Endometrial microvascular endothelial cells (primary cell): ENCODE results near the gene OSBPL8. TPM values are rescaled to one million over a fixed set of nuclear protein-coding genes. Genes with fewer than 3 reads are reported as not detected.

Source experiments
- in situ Hi-C: cut with HindIII; loops from 2 replicates; pipeline ENCODE4 v1.10.0; 2017; ENCODE audit warnings: low sequenced_read_pairs, low pct_unique_long_range_greater_than_20kb; ENCODE audit errors: inconsistent ontology term
- total RNA-seq: library from RNA; depleted of rRNA; stranded (reverse); fragments of >200 nt; gene quantifications from one replicate; pipeline ENCODE4 v1.2.3, GENCODE V29; 2015; ENCODE audit errors: inconsistent ontology term

Gene OSBPL8
- total RNA-seq, 1 donor from 2014 or later: 36.8 TPM

DNA sequence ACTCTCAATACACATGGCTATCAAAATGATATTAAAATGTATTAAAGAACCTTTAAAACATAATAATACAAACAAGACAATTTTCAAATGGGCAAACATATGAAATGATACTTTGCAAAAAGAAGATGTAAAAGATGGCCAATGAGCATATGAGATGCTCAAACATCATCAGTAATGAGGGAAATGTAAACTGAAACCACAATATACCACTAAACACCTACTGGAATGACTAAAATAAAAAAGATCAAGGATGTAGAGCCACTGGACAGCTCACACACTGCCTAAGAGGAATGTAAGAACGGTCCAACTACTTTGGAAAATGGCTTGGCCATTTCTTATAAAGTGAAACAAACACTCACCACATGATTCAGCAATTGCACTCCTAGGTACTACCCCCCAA lies 114.1 kb downstream of the OSBPL8 start:
- in situ Hi-C loops: no loop called here

DNA sequence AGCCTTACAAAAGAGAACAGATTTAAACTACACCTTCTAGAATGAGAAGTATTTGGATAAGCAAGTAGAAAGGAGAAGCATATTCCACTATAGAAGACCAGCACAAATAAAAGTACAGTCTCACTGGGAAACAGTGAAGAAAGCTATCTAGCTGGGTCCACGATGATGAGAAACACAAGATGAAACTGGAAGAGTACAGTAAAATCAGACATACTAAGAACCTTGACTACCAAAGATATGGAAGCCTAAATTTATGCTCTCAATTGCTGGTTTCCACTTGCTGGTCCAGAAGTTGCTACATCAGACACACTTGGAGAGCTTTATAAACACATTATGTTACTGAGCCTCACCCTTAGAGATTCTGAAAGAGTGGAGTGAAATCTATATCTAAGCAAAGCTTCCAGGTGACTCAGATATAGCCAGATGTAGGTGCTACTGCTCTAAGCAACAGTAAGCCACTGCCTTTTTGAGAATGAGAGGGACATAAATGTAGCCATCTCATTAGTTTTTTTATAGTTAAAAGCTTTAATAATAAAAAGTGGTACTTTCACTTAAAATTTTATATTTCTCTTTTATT lies 115.1 kb downstream of the OSBPL8 start:
- in situ Hi-C loops: no loop called here

GRCh38 chr12:76441016-76441415 lies 118.6 kb downstream of the OSBPL8 start:
- in situ Hi-C loops: no loop called here

DNA sequence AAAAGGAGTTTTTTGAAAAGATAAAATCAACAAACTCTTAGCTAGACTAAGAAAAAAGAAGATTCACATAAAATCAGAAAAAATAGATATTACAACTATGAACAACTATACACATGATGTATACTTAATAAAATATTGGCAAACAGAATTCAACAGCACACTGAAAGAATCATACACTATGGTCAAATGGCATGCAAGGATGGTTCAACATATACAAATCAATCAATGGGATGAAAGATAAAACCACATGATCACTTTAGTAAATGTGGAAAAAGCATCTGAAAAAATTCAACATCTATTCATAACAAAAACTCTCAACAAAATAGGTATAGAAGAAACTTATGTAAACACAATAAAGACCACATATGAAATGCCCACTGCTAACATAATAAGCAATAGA lies 126.8 kb downstream of the OSBPL8 start:
- in situ Hi-C loops: no loop called here

GRCh38 chr12:76428117-76428516 lies 131.5 kb downstream of the OSBPL8 start:
- in situ Hi-C loops: no loop called here

DNA sequence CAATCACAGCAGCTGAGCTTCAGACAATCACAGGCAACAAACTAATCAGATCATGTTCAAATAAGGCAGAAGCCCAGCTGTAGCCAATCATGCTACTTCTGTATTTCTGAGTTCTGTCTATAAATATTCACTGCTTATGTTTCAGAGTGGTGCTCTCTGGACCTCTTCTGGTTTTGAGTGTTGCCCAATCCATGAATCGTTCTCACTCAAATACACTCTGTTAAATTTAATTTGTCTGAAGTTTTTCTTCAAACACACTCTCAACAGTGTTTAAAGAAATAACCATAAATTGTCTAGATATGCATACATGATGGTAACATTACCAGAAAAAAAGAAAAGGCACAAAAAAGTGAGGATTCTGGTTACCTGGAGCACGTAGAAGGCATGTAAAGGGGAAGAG lies 133.4 kb downstream of the OSBPL8 start:
- in situ Hi-C loops: no loop called here

GRCh38 chr12:76424941-76425340 lies 134.6 kb downstream of the OSBPL8 start:
- in situ Hi-C loops: no loop called here

GRCh38 chr12:76422543-76423438 lies 136.8 kb downstream of the OSBPL8 start:
- in situ Hi-C loops: no loop called here

DNA sequence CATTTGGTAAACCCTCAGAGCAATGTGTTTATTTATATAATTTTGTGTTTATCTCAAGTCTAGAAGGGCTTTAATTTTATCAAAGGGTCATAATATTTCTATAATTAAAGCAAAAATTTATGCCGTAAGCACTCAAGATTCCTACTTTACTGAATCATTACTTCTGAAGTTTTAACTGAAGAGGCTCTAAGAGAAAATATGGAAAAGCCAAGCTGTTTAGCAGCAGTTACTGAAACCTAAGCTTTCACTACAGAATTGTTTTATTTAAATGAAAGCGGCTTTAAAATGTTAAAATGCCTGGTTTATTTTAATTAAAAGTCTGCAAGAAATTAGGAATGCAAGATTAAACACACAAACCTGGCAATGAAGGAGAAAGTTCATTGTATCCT lies 137.4 kb downstream of the OSBPL8 start:
- in situ Hi-C loops: no loop called here

DNA sequence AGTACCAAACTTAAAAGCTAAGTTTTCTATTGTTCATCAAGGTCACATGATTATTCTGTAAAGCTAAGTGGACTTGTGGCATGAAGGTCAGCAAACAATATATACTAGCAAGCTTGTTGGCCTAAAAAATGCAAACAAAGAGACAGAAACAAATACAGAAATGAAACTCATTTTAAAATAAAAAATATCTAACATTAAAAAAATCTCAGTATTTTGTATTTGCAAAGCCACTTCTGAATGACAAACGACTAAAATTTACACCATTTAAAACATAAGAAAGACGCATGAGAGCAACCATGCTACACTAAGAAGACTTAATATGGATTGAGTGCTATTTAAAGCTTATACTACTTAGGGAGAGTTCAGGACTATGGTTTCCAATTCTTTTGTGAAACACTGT lies 138.5 kb downstream of the OSBPL8 start:
- in situ Hi-C loops: no loop called here

DNA sequence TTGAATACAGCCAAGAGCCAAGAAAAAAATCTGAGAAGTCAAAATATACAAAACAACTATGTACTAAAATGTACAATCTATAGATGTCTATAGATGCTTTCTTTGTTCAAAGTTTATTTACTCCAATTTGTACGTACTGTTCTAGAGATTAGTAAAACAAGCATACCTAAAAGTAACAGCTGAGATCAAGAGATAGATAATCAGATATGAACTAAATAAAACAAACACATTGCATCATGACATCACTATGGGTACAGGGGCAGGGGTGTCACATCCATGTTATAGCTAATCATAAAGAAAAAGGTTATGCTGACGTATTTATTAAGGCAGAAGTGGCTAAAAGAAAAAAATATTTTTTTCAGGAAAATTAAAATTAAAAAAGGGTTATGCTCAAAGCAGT lies 139.3 kb downstream of the OSBPL8 start:
- in situ Hi-C loops: no loop called here

- in situ Hi-C loops: no loop called here
These were observed 142.5 kb downstream of the OSBPL8 start for GRCh38 chr12:76417116-76417515.

DNA sequence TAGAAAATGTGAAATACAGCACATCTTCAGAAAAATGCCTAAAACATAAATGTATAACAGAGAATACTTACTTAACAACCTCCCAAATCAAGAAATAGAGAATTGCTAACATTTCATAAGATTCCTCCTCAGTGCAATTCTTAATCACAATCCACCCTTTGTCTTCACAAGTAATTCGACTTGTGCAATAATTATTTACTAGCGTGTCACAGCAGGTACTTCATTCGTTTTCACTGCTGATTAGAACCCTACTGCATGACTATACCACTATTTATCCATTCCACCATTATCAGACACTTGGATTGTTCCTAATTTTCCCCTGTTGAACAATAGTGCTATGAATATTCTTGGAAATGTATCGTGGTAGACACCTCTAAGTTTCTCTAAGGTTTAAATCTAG lies 146.4 kb downstream of the OSBPL8 start:
- in situ Hi-C loops: no loop called here

DNA sequence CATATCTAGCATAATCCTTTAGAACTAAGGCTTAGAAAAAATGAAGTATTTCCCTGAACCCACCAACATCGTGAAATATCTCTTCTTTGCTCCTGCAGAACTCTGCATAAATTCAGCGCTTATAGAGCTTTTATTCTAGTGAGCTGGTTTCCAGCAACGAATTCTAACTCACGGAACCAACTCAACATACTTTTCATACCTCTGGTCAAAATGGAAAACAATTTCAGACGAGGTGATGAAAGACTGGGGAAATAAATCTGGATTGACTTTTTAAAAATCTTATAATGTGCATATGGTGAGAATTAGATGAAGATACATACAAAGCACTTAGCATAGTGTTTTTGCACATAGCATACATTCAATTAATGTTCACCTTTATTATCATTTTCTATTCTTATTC lies 148.8 kb downstream of the OSBPL8 start:
- in situ Hi-C loops: no loop called here

- in situ Hi-C loops: no loop called here
These were observed 149.2 kb downstream of the OSBPL8 start for GRCh38 chr12:76410371-76410770.

DNA sequence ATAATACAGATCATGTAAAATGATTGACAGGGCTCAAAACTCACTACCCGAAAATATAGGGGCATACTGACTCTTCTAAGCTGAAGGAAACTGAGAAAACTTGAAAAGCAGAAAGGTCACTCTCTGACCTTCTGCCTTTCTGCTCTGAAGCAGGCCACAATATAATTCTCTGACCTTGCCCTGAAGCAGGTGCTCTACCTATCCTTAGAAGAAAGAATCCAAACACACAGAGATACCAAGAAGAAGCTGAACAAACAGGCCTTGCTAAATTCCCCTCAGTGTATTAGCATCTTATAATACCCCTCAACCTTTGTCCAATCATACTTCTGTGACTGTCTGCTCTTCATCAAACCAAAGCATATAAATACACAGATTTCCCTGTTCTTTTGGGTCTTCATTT lies 150.5 kb downstream of the OSBPL8 start:
- in situ Hi-C loops: no loop called here

DNA sequence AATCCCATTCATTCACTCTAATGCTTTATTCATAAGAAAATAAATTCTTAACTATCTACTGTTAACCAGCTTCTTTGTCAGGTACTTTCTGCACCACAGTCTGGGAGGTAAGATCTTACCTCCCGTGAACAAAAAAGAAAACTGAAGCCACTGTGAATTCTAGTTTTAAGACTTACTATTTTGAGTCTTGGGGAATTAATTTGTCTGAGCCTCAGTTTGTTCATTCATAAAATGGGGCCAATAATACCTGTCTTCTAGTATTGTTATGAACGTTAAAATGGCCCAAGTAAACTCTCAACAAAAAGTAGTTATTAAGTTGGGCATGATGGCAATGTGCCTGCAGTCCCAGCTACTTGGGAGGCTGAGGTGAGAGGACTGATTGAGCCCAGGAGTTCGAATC lies 151.9 kb downstream of the OSBPL8 start:
- in situ Hi-C loops: no loop called here

GRCh38 chr12:76402259-76402658 lies 157.3 kb downstream of the OSBPL8 start:
- in situ Hi-C loops: no loop called here

DNA sequence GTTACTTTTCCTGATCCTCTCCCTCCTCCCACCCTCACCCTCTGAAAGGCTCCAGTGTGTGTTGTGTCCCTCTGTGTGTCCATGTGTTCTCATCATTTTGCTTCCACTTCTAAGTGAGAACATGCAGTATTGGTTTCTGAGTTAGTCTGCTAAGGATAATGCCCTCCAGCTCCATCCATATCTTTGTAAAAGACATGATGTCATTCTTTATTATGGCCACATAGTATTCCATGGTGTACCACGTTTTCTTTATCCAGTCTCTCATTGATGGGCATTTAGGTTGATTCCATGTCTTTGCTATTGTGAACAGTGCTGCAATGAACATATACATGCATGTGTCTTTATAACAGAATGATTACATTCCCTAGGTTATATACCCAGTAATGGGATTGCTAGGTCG lies 159.4 kb downstream of the OSBPL8 start:
- in situ Hi-C loops: no loop called here

GRCh38 chr12:76399040-76399439 lies 160.5 kb downstream of the OSBPL8 start:
- in situ Hi-C loops: no loop called here

- in situ Hi-C loops: no loop called here
These were observed 161.5 kb downstream of the OSBPL8 start for GRCh38 chr12:76398106-76398505.
